Fibroblast of mammary gland (primary cell): ENCODE measurements around the gene SELENOV.
A peak's percentile ranks its signal among the peaks of the same experiment; 100 is the strongest.

Experiments
- DNase-seq: peaks from one replicate; pipeline ENCODE4 v3.0.0-alpha.2; 2010; ENCODE audit warnings: low read depth
- H3K4me3 ChIP-seq: 2 replicates; pipeline ENCODE4 v1.5.1; 2011; ENCODE audit warnings: low read depth, mild to moderate bottlenecking, low read length, moderate library complexity; ENCODE audit not compliant: control insufficient read depth
- TF ChIP-seq, protein P1 (sequence below): conservative IDR thresholded peaks from 2 replicates; pipeline ENCODE4 v1.5.1; 2011; ENCODE audit warnings: low read depth, low read length, inconsistent platforms; ENCODE audit not compliant: control insufficient read depth, insufficient read depth

SELENOV gene

DNA sequence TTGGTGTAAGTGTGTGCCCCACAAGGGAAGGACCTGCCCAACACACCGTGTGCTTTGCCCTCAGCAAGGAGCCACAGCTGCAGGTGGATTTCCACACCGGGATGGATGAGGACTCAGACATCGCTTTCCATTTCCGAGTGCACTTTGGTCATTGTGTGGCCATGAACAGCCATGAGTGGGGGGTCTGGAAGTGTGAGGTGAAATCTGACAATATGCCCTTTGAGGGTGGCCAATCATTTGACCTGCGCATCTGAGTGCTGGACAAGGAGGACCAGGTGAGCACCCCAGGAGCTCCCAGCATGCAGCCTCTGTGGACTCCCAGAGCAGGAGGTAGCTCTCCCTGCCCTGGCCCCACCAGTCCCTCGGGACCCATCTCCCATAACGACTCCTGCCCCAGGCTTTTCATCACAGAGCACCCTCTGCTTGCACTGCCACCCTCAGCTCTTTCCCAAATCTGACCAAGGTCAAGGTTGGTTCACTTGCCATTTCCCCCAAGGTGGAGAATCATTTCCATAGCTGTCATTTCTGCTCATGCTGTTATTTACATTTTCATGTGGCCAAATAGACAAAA, 38.2 kb downstream of the SELENOV start:
- H3K4me3 ChIP-seq: no peak overlapping the region
- TF ChIP-seq, protein P1, sequence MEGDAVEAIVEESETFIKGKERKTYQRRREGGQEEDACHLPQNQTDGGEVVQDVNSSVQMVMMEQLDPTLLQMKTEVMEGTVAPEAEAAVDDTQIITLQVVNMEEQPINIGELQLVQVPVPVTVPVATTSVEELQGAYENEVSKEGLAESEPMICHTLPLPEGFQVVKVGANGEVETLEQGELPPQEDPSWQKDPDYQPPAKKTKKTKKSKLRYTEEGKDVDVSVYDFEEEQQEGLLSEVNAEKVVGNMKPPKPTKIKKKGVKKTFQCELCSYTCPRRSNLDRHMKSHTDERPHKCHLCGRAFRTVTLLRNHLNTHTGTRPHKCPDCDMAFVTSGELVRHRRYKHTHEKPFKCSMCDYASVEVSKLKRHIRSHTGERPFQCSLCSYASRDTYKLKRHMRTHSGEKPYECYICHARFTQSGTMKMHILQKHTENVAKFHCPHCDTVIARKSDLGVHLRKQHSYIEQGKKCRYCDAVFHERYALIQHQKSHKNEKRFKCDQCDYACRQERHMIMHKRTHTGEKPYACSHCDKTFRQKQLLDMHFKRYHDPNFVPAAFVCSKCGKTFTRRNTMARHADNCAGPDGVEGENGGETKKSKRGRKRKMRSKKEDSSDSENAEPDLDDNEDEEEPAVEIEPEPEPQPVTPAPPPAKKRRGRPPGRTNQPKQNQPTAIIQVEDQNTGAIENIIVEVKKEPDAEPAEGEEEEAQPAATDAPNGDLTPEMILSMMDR: no peak
- no peak for DNase-seq

- no peak overlapping the region for H3K4me3 ChIP-seq
- no peak for DNase-seq
- TF ChIP-seq, protein P1: no peak
These were observed 39.9 kb downstream of the SELENOV start for GRCh38 chr19:39554701-39555311.

DNA sequence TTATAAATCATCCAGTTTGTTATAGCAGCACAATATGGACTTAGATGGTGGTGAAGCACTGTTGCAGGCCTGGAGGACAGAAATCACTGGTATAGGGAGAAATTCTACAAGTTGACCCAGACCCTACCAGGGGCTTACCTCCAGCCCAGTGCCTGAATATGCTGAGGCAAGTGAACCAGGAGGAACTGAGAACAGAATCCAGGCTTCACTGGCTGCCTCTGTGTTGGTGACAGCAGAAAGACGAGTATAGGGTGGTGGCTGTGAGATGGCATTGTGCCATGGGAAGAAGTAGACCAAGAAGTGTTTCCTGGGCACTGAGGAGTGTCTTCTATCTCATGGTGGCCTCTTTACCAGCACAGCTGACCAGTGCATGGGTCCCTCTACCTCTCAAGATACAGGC, 40.9 kb downstream of the SELENOV start:
- no peak for DNase-seq
- H3K4me3 ChIP-seq: no peak overlapping the region
- TF ChIP-seq, protein P1: no peak

DNA sequence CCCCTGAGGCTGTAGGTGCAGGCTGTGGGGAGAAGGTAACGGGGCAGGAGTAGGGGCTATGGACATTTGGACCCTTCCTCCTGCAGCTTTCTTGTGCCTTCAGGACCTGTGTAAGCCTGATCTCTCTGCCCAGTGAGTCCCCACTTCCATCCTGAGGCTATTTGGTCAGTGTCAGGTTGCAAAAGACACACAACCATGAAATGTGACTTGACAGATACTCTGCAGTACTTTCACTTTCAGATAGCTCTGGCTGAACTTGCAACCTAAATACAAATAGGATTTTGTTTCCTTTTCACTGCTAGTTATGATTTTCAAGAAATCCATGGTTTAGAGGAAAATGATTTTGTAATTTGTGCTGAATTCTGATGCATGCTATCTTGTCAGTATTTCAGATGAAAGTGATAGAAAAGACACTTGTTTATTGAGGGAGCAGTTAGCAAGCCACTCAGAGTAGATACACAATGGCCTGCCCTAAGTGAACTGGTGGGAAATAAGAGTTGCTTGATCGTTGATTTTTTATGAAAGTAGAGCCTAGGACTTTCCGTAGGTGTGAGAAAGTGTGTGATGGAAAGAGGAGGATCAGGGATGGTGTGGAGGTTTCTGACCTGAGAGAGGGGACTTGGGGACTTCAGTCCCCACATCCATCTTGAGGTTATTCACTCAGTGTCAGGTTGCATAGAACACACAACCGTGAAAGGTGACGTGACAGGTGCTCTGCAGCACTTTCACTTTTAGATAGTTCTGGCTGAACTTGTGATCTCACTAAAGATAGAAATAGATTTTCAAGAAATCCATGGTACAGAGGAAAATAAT, 43.1 kb downstream of the SELENOV start:
- TF ChIP-seq, protein P1: no peak
- H3K4me3 ChIP-seq: no peak overlapping the region
- no peak for DNase-seq

DNA sequence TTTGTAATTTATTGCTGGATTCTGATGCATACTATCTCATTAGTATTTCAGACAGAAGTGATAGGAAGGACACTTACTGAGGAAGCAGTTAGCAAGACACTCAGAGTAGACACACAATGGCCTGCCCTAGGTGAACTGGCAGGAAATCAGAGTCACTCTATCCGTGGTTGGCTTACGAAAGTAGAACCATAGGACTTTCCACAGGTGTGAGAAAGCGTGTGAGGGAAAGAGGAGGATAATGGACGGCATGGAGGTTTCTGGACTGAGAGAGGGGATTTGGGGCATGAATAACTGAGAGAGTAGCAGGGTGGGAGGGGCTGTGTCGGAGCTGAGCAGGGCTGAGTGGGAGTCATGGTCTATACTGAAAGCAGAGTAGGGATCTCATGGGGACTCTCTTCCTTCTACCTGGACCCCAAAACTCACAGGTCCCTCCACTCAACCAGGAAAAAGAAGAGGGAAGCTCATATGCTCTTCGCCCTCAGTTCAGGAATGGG, 43.7 kb downstream of the SELENOV start:
- TF ChIP-seq, protein P1: no peak
- no peak overlapping the region for H3K4me3 ChIP-seq
- no peak for DNase-seq

DNA sequence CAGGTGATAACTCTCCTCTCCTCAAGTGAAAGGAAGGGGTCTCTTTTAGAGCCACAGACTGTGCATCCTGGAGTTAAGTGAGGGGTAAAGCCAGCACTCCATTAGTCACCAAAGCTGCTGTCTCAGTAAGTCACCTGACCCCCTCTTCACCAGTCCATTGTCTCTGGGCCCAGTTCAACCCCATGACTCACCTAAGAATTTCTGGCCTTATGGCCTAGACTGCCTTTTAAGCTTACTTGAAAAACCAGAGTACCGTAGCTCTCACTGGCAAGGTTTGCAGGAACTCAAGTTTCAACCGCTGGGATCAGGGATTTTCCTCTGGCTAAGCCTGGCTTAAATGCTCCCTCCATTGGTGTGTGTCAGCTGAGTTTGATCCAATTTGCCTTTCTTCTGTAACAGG, 48.5 kb downstream of the SELENOV start:
- no peak overlapping the region for H3K4me3 ChIP-seq
- TF ChIP-seq, protein P1: no peak
- peak; percentile 62 for DNase-seq
